ENCODE data around the gene ACP2. TPM values are rescaled to one million over a fixed set of nuclear protein-coding genes. Genes with fewer than 3 reads are reported as not detected.
A peak's percentile ranks its signal among the peaks of the same experiment; 100 is the strongest.

The ACP2 gene
- total and polyA plus RNA-seq, 4 donors: 40.3 to 94.4 (median 79.3) TPM

DNA sequence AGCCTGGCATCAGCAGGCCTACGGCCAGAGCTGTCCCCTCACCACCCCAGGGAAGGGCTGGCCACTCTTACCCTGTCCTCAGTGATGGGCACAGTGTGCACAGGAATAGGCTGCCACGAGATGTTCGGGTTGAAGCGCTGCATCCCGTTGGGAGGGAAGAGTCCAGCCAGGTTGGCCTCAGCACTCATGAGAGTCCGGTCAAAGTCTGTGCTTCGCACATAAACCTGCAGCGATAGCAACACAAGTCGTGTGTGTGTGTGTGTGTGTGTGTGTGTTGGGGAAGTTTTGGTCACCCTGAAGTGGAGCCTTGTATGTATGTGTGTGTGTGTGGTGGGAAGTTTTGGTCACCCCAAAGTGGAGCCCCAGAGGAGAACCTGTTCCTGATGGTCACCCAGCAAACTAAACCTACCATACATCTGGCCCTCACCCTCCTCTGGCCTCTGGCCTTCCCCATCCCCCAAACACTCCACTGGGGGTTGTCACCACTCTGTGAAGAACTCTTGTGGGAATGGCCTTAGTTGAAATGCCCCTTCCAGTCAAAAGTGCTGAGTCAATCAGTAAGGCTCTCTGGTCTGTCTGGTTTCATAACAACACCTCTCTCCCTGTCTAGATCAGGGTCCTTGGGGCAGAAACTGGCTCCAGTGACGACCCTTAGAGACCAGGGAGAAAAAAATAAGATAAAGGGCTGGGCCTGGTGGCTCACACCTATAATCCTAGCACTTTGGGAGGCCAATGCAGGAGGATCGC is 2.8 kb downstream of the ACP2 start:
- WGBS: 44% methylated on average over 11 of the region's 11 CpGs
- no peak overlapping the region for H3K4me3 ChIP-seq (ENCODE audit: low read depth in 1 of 3, low read length in 3 of 3)
- H3K9me3 ChIP-seq (ENCODE audit: control insufficient read depth in 4 of 4, low read length in 3 of 4): no peaks in the 10 kb centered on the region
- H3K27me3 ChIP-seq (ENCODE audit: control insufficient read depth in 4 of 4, insufficient read depth in 4 of 4, low read length in 3 of 4): no peaks in the 10 kb centered on the region
- no peak overlapping the region for H3K9ac ChIP-seq (ENCODE audit: low read depth in 1 of 2, low read length in 2 of 2)
- peak; percentile 66 for DNase-seq (ENCODE audit: low spot score)
- peaks cover 7 to 21% (median 18%) of the 10 kb centered on the region in 4 donors for H3K36me3 ChIP-seq (ENCODE audit: control insufficient read depth in 4 of 4, insufficient read depth in 3 of 4, low read depth in 1 of 4, low read length in 3 of 4)
- peaks cover 13 to 63% (median 44%) of the 10 kb centered on the region in 4 donors for H3K4me1 ChIP-seq (ENCODE audit: control insufficient read depth in 4 of 4, insufficient read depth in 4 of 4, low read length in 3 of 4)
- peak in 1 of 2 donors; percentile 66 for TF ChIP-seq GABPA (IDR thresholded peaks at IDR 0.05 in 1 of 2, conservative IDR thresholded peaks at IDR 0.05 in 1 of 2)
- TF ChIP-seq JUND (IDR thresholded peaks at IDR 0.05): peak in 1 of 2 donors; percentile 29
- TF ChIP-seq, protein P1, sequence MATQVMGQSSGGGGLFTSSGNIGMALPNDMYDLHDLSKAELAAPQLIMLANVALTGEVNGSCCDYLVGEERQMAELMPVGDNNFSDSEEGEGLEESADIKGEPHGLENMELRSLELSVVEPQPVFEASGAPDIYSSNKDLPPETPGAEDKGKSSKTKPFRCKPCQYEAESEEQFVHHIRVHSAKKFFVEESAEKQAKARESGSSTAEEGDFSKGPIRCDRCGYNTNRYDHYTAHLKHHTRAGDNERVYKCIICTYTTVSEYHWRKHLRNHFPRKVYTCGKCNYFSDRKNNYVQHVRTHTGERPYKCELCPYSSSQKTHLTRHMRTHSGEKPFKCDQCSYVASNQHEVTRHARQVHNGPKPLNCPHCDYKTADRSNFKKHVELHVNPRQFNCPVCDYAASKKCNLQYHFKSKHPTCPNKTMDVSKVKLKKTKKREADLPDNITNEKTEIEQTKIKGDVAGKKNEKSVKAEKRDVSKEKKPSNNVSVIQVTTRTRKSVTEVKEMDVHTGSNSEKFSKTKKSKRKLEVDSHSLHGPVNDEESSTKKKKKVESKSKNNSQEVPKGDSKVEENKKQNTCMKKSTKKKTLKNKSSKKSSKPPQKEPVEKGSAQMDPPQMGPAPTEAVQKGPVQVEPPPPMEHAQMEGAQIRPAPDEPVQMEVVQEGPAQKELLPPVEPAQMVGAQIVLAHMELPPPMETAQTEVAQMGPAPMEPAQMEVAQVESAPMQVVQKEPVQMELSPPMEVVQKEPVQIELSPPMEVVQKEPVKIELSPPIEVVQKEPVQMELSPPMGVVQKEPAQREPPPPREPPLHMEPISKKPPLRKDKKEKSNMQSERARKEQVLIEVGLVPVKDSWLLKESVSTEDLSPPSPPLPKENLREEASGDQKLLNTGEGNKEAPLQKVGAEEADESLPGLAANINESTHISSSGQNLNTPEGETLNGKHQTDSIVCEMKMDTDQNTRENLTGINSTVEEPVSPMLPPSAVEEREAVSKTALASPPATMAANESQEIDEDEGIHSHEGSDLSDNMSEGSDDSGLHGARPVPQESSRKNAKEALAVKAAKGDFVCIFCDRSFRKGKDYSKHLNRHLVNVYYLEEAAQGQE (IDR thresholded peaks at IDR 0.05): peak; percentile 28
- TF ChIP-seq MAX (IDR thresholded peaks at IDR 0.05): no peak
- peak; percentile 58 for TF ChIP-seq FOXA2 (IDR thresholded peaks at IDR 0.05)
- TF ChIP-seq SP1 (IDR thresholded peaks at IDR 0.05): peak; percentile 96
- peak; percentile 68 for TF ChIP-seq YY1 (IDR thresholded peaks at IDR 0.05)
- TF ChIP-seq EGR1 (IDR thresholded peaks at IDR 0.05; ENCODE audit: low read depth in 2 of 2): no peak
- peak; percentile 87 to 91 for TF ChIP-seq RXRA (IDR thresholded peaks at IDR 0.05)
- peak; percentile 24 for TF ChIP-seq FOXA1 (IDR thresholded peaks at IDR 0.05)
- peak; percentile 97 for TF ChIP-seq HNF4G (IDR thresholded peaks at IDR 0.05)
- TF ChIP-seq, protein P2, sequence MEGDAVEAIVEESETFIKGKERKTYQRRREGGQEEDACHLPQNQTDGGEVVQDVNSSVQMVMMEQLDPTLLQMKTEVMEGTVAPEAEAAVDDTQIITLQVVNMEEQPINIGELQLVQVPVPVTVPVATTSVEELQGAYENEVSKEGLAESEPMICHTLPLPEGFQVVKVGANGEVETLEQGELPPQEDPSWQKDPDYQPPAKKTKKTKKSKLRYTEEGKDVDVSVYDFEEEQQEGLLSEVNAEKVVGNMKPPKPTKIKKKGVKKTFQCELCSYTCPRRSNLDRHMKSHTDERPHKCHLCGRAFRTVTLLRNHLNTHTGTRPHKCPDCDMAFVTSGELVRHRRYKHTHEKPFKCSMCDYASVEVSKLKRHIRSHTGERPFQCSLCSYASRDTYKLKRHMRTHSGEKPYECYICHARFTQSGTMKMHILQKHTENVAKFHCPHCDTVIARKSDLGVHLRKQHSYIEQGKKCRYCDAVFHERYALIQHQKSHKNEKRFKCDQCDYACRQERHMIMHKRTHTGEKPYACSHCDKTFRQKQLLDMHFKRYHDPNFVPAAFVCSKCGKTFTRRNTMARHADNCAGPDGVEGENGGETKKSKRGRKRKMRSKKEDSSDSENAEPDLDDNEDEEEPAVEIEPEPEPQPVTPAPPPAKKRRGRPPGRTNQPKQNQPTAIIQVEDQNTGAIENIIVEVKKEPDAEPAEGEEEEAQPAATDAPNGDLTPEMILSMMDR (IDR thresholded peaks at IDR 0.05; ENCODE audit: low read depth, low read length, missing input control): no peak
- TF ChIP-seq RAD21 (IDR thresholded peaks at IDR 0.05): peak; percentile 23 to 57
- peak; percentile 98 to 99 for TF ChIP-seq HNF4A (conservative IDR thresholded peaks at IDR 0.05)
- peak overlapping the region; percentile 70 for H3K27ac ChIP-seq (ENCODE audit: low read depth in 1 of 2, low read length in 2 of 2)

DNA sequence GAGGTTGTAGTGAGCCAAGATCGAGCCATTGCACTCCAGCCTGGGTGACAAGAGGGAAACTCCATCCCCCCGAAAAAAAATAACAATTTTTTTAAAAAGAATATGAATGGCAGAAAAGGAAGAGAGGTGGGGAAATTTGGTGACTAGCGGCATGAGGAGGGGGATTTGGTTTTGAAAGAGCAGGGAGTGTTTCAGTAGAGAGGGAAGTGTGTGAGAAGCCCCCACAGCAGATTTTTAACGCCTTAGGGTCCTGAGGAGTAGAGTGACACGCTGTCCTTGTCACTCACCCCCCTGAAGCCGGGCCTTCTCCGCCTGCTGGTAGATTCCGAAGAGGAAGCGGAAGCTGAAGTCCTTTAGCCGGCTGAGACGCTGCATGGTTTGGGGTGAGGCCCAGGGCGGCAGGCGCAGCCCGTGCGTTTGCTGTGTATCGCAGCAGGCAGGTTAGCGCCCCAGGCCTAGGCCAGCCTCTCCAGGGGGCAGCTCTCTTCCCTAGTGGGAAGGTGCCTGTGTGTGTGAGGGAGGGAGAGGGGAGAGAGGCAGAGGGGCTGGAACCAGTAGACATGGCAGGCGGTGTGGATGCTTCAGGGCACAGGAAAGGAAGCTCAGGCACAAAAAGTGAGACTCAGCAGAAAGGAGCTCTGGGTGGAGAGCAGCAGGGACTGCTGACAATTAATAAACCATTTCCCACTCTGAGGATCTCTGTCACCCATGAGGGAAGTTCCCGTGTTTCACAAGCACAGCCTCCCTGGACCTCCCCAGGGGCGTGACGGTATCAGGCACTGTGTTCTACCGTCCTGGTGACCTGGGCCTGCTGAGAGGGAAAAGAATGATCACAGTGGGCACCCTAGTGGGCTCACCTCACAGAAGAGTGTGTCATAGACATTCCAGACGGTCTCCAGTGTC is 3.9 kb downstream of the ACP2 start:
- Histone ChIP-seq H3K9me3 (ENCODE audit: control insufficient read depth in 4 of 4, low read length in 3 of 4) (no peaks in the 10 kb centered on the region), H3K4me1 (ENCODE audit: control insufficient read depth in 4 of 4, insufficient read depth in 4 of 4, low read length in 3 of 4) (peaks cover 13 to 63% (median 44%) of the 10 kb centered on the region in 4 donors), H3K27ac (ENCODE audit: low read depth in 1 of 2, low read length in 2 of 2) (peak overlapping the region; percentile 70), H3K36me3 (ENCODE audit: control insufficient read depth in 4 of 4, insufficient read depth in 3 of 4, low read depth in 1 of 4, low read length in 3 of 4) (peaks cover 10 to 28% (median 25%) of the 10 kb centered on the region in 4 donors), H3K9ac (ENCODE audit: low read depth in 1 of 2, low read length in 2 of 2) (no peak overlapping the region), H3K4me3 (ENCODE audit: low read depth in 1 of 3, low read length in 3 of 3) (no peak overlapping the region), H3K27me3 (ENCODE audit: control insufficient read depth in 4 of 4, insufficient read depth in 4 of 4, low read length in 3 of 4) (no peaks in the 10 kb centered on the region)
- no peak for DNase-seq (ENCODE audit: low spot score)
- WGBS: 74% methylated on average over 23 of the region's 23 CpGs
- TF ChIP-seq JUND (IDR thresholded peaks at IDR 0.05) (no peak), YY1 (IDR thresholded peaks at IDR 0.05) (no peak), TAF1 (conservative IDR thresholded peaks at IDR 0.05) (no peak), FOXA2 (IDR thresholded peaks at IDR 0.05) (no peak), GABPA (IDR thresholded peaks at IDR 0.05 in 1 of 2, conservative IDR thresholded peaks at IDR 0.05 in 1 of 2) (no peak), MAX (IDR thresholded peaks at IDR 0.05) (no peak), EGR1 (IDR thresholded peaks at IDR 0.05; ENCODE audit: low read depth in 2 of 2) (no peak), SP1 (IDR thresholded peaks at IDR 0.05) (no peak), RXRA (IDR thresholded peaks at IDR 0.05) (no peak)
- TF ChIP-seq, protein P3, sequence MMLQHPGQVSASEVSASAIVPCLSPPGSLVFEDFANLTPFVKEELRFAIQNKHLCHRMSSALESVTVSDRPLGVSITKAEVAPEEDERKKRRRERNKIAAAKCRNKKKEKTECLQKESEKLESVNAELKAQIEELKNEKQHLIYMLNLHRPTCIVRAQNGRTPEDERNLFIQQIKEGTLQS (IDR thresholded peaks at IDR 0.05): no peak
- TF ChIP-seq, protein P1 (IDR thresholded peaks at IDR 0.05): no peak
